GM19193 (cell line): Measurements from ENCODE around the gene ABHD15.

ENCODE experiments used
- POLR2A ChIP-seq: IDR thresholded peaks from 4 replicates; pipeline ENCODE4 v1.6.1; 2011; ENCODE audit not compliant: insufficient read depth, insufficient read length; ENCODE audit errors: extremely low read depth

Gene ABHD15

DNA sequence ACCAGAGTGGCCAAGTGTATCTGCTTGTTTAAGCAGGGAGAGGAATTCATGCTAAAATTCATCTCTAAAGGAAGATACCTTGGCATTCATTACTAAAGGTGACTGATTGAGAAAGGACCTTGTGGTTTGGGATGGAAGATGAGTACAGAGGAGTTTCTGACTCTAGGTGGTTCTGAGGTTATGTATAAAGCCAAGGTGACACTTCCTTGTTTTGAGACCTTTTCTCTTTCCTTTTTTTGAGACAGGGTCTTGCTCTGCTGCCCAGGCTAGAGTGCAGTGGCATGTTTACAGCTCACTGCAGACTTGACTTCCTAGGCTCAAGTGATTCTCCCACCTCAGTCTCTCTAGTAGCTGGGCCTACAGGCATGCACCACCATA is 9.1 kb downstream of the ABHD15 start:
- no peak for TF ChIP-seq POLR2A

DNA sequence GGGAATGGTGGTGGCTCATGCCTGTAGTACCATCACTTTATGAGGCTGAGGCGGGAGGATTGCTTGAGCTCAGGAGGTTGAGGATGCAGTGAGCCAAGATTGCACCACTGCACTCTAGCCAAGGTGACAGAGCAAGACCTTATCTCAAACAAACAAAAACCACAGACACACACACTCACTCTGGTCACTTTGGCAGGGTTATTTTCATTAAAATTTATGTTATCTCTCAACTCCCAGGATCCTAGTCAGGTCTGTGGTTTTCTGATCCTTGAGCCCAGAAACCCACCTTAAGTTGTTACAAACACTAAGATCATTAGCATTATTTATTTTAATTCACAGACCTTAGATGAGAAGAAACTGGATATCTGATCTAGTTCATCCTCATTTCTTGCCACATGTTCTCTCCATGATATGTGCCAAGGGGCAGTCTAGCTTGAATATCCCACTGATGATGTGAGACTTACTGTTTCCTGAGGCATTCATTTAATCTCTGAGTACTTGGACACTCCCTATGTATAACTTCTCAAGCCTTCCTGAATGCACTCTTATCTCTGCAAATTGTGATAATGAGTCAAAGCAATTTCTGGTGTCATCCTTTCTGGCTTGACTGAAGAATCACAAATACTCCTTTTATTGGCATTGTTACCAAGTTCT is 9.6 kb downstream of the ABHD15 start:
- TF ChIP-seq POLR2A = no peak

DNA sequence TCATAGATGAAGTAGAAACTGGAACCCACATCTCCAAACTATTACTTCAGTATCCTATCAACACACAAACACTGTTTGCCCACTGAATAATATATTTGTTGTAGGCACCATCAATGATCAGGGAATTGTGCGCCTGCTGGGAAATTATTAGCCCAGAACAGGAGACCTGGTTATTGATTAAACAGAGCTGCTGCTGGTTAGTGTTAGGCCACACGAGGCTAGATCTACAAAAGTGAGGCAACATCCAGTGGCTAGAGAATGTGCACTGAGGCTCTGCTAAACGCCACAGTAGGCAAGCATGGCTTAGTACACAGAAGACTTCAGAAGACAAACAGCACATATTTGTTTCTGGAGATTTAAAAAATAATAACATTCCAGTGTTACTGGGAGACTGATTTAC is 11.0 kb downstream of the ABHD15 start:
- TF ChIP-seq POLR2A = no peak

DNA sequence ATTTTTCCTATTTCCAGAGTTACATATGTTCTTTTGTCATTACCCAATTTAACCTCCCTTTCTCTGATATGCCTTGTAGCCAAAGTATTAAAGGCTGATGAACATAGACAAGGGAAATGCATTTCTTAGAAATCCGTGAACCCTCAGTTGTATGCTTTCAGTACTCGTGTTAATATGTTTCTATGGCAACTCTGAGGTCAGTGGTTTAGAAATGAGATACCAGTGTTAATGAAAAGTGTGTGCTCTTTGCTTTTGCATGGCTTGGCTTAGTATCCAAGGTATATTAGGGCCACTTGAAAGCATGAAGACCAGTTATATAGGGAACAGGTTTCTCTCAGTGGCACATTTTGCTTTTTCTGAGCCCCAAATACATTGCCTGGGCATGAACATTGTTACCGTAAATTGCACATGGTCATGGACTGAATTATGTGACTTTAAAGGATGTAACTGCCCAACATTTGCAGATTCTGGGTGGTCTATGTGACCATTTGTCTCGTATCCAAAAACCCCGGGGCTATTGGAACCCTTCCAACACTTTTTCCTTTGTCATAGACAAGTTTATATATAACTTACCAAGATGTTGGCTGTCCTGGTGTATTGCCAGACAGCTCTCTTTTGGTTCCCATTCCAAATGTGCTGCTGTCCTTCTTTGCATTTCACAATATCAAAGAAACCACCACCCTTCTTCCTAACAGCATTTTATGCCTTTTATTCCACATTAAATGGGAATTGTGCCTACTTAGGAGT is 17.5 kb downstream of the ABHD15 start:
- no peak for TF ChIP-seq POLR2A

DNA sequence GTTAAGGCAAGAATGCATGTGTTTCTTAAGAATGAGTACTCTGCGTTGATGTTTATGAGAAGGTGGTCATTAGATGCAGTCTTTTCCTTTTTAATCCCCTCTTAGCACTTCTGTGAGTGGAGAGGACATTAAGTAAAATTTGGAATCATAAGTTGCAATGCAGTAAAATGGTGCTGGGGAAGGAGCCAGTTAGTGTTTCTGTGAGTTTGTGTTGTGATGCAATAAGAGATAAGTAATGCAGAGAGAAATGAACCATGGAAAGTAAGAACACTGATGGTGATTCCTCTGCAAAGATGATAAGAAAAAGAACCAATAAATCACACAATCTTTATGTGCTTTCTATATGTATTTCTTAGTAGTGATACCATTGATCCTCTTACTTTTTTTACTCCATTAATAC is 20.0 kb downstream of the ABHD15 start:
- TF ChIP-seq POLR2A = no peak

- no peak for TF ChIP-seq POLR2A
Measured at GRCh38 chr17:29546085-29546484, 20.8 kb downstream of the ABHD15 start.

- no peak for TF ChIP-seq POLR2A
Measured at GRCh38 chr17:29544066-29544465, 22.8 kb downstream of the ABHD15 start.

- no peak for TF ChIP-seq POLR2A
Measured at GRCh38 chr17:29533976-29534375, 32.9 kb downstream of the ABHD15 start.

DNA sequence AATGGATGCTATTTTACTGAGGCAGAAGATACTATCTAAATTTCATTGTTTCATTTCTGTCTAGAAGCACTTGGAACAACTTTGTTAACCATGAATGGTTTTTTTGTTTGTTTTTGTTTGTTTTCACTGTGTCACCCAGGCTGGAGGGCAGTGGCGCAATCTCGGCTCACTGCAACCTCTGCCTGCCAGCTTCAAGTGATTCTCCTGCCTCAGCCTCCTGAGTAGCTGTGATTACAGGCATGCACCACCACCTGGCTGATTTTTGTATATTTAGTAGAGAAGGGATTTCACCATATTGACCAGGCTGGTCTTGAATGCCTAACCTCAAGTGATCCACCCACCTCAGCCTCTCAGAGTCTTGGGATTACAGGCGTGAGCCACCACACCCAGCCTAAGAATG is 40.5 kb downstream of the ABHD15 start:
- no peak for TF ChIP-seq POLR2A

DNA sequence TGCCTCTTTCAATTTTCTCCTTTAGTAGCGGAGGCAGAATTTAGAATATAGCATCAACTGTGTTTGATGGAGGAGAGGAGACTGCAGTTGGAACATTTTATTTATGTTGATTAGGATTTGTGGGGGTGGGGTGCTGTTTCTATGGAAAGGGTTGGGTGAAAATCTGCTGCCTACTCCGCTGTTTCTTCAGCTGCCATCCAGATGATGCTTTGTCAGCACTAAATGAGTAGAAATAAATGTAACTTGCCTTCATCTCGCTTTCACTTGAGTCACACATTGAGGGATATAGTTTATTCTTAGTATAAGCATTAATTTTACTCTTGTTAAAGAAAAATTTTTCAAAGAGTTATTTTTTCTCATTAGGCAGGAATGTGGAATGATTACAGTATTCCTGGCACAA is 42.1 kb downstream of the ABHD15 start:
- TF ChIP-seq POLR2A = no peak

DNA sequence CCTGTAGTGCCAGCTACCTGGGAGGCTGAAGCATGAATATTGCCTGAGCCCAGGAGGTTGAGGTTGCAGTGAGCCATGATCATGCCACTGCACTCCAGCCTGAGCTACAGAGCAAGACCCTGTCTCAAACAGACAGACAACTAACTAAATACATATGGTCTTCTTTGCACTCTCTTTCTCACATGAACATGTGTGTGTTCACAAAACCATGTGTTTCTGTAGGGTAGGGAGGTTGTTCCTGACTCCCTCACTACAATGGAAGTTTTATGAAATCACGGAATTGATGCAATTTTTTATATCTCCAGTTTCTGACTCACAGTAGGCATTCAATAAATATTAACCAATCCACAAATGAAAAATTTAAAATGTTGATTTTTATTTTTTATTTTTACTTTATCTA is 48.5 kb downstream of the ABHD15 start:
- TF ChIP-seq POLR2A = no peak

DNA sequence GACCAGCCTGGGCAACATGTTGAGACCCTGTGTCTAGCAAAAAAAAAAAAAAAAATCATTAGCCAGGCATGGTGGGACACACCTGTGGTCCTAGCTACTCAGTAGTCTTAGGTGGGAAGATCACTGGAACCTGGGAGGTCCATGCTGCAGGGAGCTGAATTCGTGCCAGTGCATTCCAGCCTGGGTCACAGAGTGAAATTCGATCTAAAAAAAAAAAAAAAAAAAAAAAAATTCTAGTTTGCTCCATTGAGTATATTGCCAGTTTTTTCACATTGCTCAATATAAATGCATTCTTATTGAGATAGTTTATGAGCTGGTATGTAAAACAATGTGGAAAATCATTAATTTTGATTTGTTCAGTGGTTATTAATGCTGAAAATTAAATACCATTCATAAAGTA is 52.0 kb downstream of the ABHD15 start:
- TF ChIP-seq POLR2A = no peak

GRCh38 chr17:29510953-29511352 is 55.9 kb downstream of the ABHD15 start:
- no peak for TF ChIP-seq POLR2A
